CD14-positive monocyte (primary cell): ENCODE measurements around the gene APP. TPM values are rescaled to one million over a fixed set of nuclear protein-coding genes. Genes with fewer than 3 reads are reported as not detected.

ENCODE experiments used
- DNase-seq, 3 donors: peaks; one replicate each; pipeline ENCODE4 v3.0.0-alpha.2; 2011 to 2022
- H2AFZ ChIP-seq: 2 replicates; pipeline ENCODE4 v1.6.0; 2012; ENCODE audit warnings: mild to moderate bottlenecking, low read depth, low read length, inconsistent platforms; ENCODE audit not compliant: insufficient read depth, poor library complexity, severe bottlenecking
- H3K27ac ChIP-seq, 2 donors: 1 replicate in 1 of 2; 2 replicates in 1 of 2; pipeline ENCODE4 v1.5.1; 2012 to 2013; ENCODE audit warnings: low read length in 2 of 2, control low read depth in 1 of 2, inconsistent platforms in 1 of 2, low read depth in 1 of 2, mild to moderate bottlenecking in 1 of 2
- H3K27me3 ChIP-seq, 2 donors: one replicate each; pipeline versions ENCODE4 v1.6.0 to v1.6.1; 2011 to 2013; ENCODE audit warnings: low read length in 2 of 2; ENCODE audit not compliant: control insufficient read depth in 2 of 2, insufficient read depth in 2 of 2
- H3K36me3 ChIP-seq, 2 donors: replicated peaks in 1 of 2; 1 replicate in 1 of 2; 2 replicates in 1 of 2; pipeline versions ENCODE4 v1.5.1 to v1.6.1; 2012 to 2013; ENCODE audit warnings: low read length in 2 of 2, control low read depth in 1 of 2, inconsistent platforms in 1 of 2, mild to moderate bottlenecking in 1 of 2; ENCODE audit not compliant: insufficient read depth in 2 of 2, control insufficient read depth in 1 of 2
- H3K4me1 ChIP-seq, 2 donors: 1 replicate in 1 of 2; 2 replicates in 1 of 2; pipeline versions ENCODE4 v1.5.1 to v1.6.1; 2012 to 2013; ENCODE audit warnings: low read length in 2 of 2, control low read depth in 1 of 2, inconsistent platforms in 1 of 2, mild to moderate bottlenecking in 1 of 2, moderate library complexity in 1 of 2; ENCODE audit not compliant: insufficient read depth in 2 of 2, control insufficient read depth in 1 of 2
- H3K4me2 ChIP-seq: replicated peaks from 2 replicates; pipeline ENCODE3; 2012; ENCODE audit warnings: low read length, moderate library complexity, mild to moderate bottlenecking; ENCODE audit not compliant: poor library complexity, severe bottlenecking; ENCODE audit errors: extremely low read depth
- H3K4me3 ChIP-seq, 3 experiments: fragments of 200-600 bp in 1 of 3; sonication (generic) in 1 of 3; replicated peaks in 1 of 3; 1 replicate in 2 of 3; 2 replicates in 1 of 3; pipeline ENCODE4 v1.5.1; 2011 to 2013; ENCODE audit warnings: low read length in 3 of 3, mild to moderate bottlenecking in 3 of 3, control low read depth in 2 of 3, low read depth in 2 of 3, inconsistent platforms in 1 of 3, moderate library complexity in 1 of 3
- H3K79me2 ChIP-seq: 2 replicates; pipeline ENCODE4 v1.6.0; 2012; ENCODE audit warnings: mild to moderate bottlenecking, control low read depth, inconsistent platforms, low read length, moderate library complexity; ENCODE audit not compliant: insufficient read depth
- H3K9ac ChIP-seq: 2 replicates; pipeline ENCODE4 v1.6.0; 2017; ENCODE audit warnings: low read length, mild to moderate bottlenecking; ENCODE audit not compliant: insufficient read depth, poor library complexity, severe bottlenecking
- H3K9me3 ChIP-seq, 2 donors: replicated peaks in 1 of 2; 1 replicate in 1 of 2; 2 replicates in 1 of 2; pipeline versions ENCODE4 v1.5.1 to v1.6.1; 2012 to 2013; ENCODE audit warnings: low read length in 2 of 2, control low read depth in 1 of 2; ENCODE audit not compliant: control insufficient read depth in 1 of 2, insufficient read depth in 1 of 2
- H4K20me1 ChIP-seq: 2 replicates; pipeline ENCODE4 v1.6.0; 2012; ENCODE audit warnings: mild to moderate bottlenecking, low read length, control low read depth, moderate library complexity; ENCODE audit not compliant: insufficient read depth
- H3K27ac Mint-ChIP-seq, 7 donors: one replicate each; pipeline ENCODE4 v1.8.0; 2020; ENCODE audit warnings: mild to moderate bottlenecking in 7 of 7, mixed read lengths in 7 of 7, moderate library complexity in 6 of 7, inconsistent platforms in 2 of 7
- H3K27me3 Mint-ChIP-seq, 3 donors: one replicate each; pipeline ENCODE4 v1.8.0; 2021 to 2022; ENCODE audit warnings: low read depth in 3 of 3, mild to moderate bottlenecking in 3 of 3, mixed read lengths in 3 of 3, moderate library complexity in 3 of 3, inconsistent platforms in 1 of 3
- H3K36me3 Mint-ChIP-seq, 2 donors: one replicate each; pipeline ENCODE4 v1.8.0; 2020; ENCODE audit warnings: mixed read lengths in 2 of 2, inconsistent platforms in 1 of 2, mild to moderate bottlenecking in 1 of 2
- H3K4me1 Mint-ChIP-seq: one replicate; pipeline ENCODE4 v1.8.0; 2020; ENCODE audit warnings: mild to moderate bottlenecking, mixed read lengths
- H3K4me3 Mint-ChIP-seq, 2 donors: one replicate each; pipeline ENCODE4 v1.8.0; 2020; ENCODE audit warnings: mild to moderate bottlenecking in 2 of 2, mixed read lengths in 2 of 2, moderate library complexity in 1 of 2
- H3K9me3 Mint-ChIP-seq, 7 donors: one replicate each; pipeline ENCODE4 v1.8.0; 2020 to 2022; ENCODE audit warnings: mixed read lengths in 7 of 7, mild to moderate bottlenecking in 6 of 7, moderate library complexity in 6 of 7, inconsistent platforms in 2 of 7
- CTCF ChIP-seq: fragments of 200-600 bp; IDR thresholded peaks from one replicate; pipeline ENCODE4 v1.8.0; 2022; ENCODE audit warnings: antibody characterized with exemption, mild to moderate bottlenecking
- WGBS: methylation state at CpG from one replicate; pipeline ENCODE4 v1.1.5; 2013; ENCODE audit warnings: missing lambda C conversion rate; ENCODE audit not compliant: insufficient coverage; 5-methylcytosine and 5-hydroxymethylcytosine counted together
- intact Hi-C, 2 donors: fragments of 100-400 bp; cut with micrococcal nuclease; formaldehyde crosslinking; loops; one replicate each; pipeline versions ENCODE4 v1.15.0 to v1.15.1; 2023
- polyA plus RNA-seq, 3 donors: library from polyadenylated mRNA; depleted of rRNA in 1 of 3; unstranded in 2 of 3; stranded (reverse) in 1 of 3; fragments of 300-500 nt in 2 of 3; fragments of >200 nt in 1 of 3; fragmentation: Illumina TruSeq in 2 of 3; gene quantifications; 1 replicate in 2 of 3; 2 replicates in 1 of 3; pipeline ENCODE4 v1.2.3, GENCODE V29; 2012 to 2021

APP gene
- polyA plus RNA-seq, 3 donors = 28.0 to 118 (median 35.1) TPM

- intact Hi-C loops = no loop called here
- peaks cover 0 to 21% of the 10 kb centered on the region in 2 donors for H3K36me3 ChIP-seq
- H3K4me3 Mint-ChIP-seq = no peak overlapping the region
- H3K4me3 ChIP-seq = no peak overlapping the region
- H3K4me1 ChIP-seq = no peaks in the 10 kb centered on the region
- H3K4me1 Mint-ChIP-seq = no peaks in the 10 kb centered on the region
- no peak overlapping the region for H3K27ac ChIP-seq
- peaks cover 0 to 3% (median 0%) of the 10 kb centered on the region in 3 donors for H3K27me3 Mint-ChIP-seq
- no peak overlapping the region for H3K4me2 ChIP-seq
- H3K27ac Mint-ChIP-seq = no peak overlapping the region
- no peak overlapping the region for H2AFZ ChIP-seq
- H3K27me3 ChIP-seq = no peaks in the 10 kb centered on the region
- H4K20me1 ChIP-seq = no peaks in the 10 kb centered on the region
- no peak for TF ChIP-seq CTCF
- no peak for DNase-seq
- H3K9me3 ChIP-seq = no peaks in the 10 kb centered on the region
- H3K36me3 Mint-ChIP-seq = peaks cover 18 to 33% of the 10 kb centered on the region in 2 donors
- WGBS = no CpG with 5 or more reads among the region's 1 CpG
- H3K9ac ChIP-seq = no peak overlapping the region
- H3K79me2 ChIP-seq = no peaks in the 10 kb centered on the region
- peaks cover 0 to 5% (median under 1%) of the 10 kb centered on the region in 7 donors for H3K9me3 Mint-ChIP-seq
Observed at GRCh38 chr21:25910809-25911208, 259.8 kb downstream of the APP start.

GRCh38 chr21:25909341-25909740 is 261.2 kb downstream of the APP start:
- Mint-ChIP-seq H3K9me3 (no peaks in the 10 kb centered on the region), H3K4me3 (no peak overlapping the region), H3K27ac (no peak overlapping the region), H3K27me3 (peaks cover 0 to 3% (median 0%) of the 10 kb centered on the region in 3 donors), H3K4me1 (peaks cover 3% of the 10 kb centered on the region), H3K36me3 (peaks cover 20 to 36% of the 10 kb centered on the region in 2 donors)
- H2AFZ ChIP-seq = no peak overlapping the region
- no peak for DNase-seq
- no peaks in the 10 kb centered on the region for H3K27me3 ChIP-seq
- H3K27ac ChIP-seq = no peak overlapping the region
- no peak overlapping the region for H3K4me3 ChIP-seq
- H4K20me1 ChIP-seq = no peaks in the 10 kb centered on the region
- H3K4me1 ChIP-seq = peaks cover 0 to 1% of the 10 kb centered on the region in 2 donors
- no peaks in the 10 kb centered on the region for H3K79me2 ChIP-seq
- peaks cover 0 to 18% of the 10 kb centered on the region in 2 donors for H3K36me3 ChIP-seq
- intact Hi-C loops = no loop called here
- no peak overlapping the region for H3K4me2 ChIP-seq
- WGBS = 100% methylated on average over 1 of the region's 5 CpGs
- H3K9me3 ChIP-seq = no peaks in the 10 kb centered on the region
- TF ChIP-seq CTCF = no peak
- no peak overlapping the region for H3K9ac ChIP-seq
